ENCODE data around the gene MAFG. TPM values are rescaled to one million over a fixed set of nuclear protein-coding genes. Genes with fewer than 3 reads are reported as not detected.

Gene MAFG
- polyA plus RNA-seq, 1 donor from 2014 or later = 11.8 TPM

GRCh38 chr17:81888105-81888987 lies 39.2 kb downstream of the MAFG start:
- Histone ChIP-seq H3K27ac (ENCODE audit: low read length) (no peak overlapping the region), H3K9me3 (ENCODE audit: low read length) (no peaks in the 10 kb centered on the region), H3K4me3 (ENCODE audit: low read length) (no peak overlapping the region), H3K27me3 (ENCODE audit: insufficient read depth, low read depth, low read length) (no peaks in the 10 kb centered on the region), H2AFZ (ENCODE audit: low read depth, low read length) (no peak overlapping the region), H3K9ac (ENCODE audit: low read length) (no peak overlapping the region), H3K36me3 (ENCODE audit: insufficient read depth, low read length) (no peaks in the 10 kb centered on the region), H3F3A (ENCODE audit: insufficient read depth, low read length, poor library complexity, severe bottlenecking) (no peaks in the 10 kb centered on the region), H3K79me2 (replicated peaks; ENCODE audit: insufficient read depth, low read length) (peaks cover 13% of the 10 kb centered on the region), H3K9me2 (ENCODE audit: insufficient read depth, low read length) (no peaks in the 10 kb centered on the region), H3K4me2 (ENCODE audit: low read length) (no peak overlapping the region), H4K20me1 (ENCODE audit: insufficient read depth) (no peaks in the 10 kb centered on the region)
- TF ChIP-seq REST (IDR thresholded peaks at IDR 0.05; ENCODE audit: borderline replicate concordance) = no peak
- no peak for TF ChIP-seq SMC3 (conservative IDR thresholded peaks at IDR 0.05; ENCODE audit: poor library complexity)
- no peak for TF ChIP-seq RAD21 (conservative IDR thresholded peaks at IDR 0.05)
- no peak for TF ChIP-seq TAF1 (IDR thresholded peaks at IDR 0.05; ENCODE audit: low read depth)
- TF ChIP-seq, protein P1, sequence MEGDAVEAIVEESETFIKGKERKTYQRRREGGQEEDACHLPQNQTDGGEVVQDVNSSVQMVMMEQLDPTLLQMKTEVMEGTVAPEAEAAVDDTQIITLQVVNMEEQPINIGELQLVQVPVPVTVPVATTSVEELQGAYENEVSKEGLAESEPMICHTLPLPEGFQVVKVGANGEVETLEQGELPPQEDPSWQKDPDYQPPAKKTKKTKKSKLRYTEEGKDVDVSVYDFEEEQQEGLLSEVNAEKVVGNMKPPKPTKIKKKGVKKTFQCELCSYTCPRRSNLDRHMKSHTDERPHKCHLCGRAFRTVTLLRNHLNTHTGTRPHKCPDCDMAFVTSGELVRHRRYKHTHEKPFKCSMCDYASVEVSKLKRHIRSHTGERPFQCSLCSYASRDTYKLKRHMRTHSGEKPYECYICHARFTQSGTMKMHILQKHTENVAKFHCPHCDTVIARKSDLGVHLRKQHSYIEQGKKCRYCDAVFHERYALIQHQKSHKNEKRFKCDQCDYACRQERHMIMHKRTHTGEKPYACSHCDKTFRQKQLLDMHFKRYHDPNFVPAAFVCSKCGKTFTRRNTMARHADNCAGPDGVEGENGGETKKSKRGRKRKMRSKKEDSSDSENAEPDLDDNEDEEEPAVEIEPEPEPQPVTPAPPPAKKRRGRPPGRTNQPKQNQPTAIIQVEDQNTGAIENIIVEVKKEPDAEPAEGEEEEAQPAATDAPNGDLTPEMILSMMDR (IDR thresholded peaks at IDR 0.05; ENCODE audit: poor library complexity, severe bottlenecking) = no peak
- TF ChIP-seq MXI1 (conservative IDR thresholded peaks at IDR 0.05; ENCODE audit: poor library complexity, severe bottlenecking) = no peak
- no peak for TF ChIP-seq POLR2AphosphoS5 (IDR thresholded peaks at IDR 0.05)
- no peak for TF ChIP-seq EZH2 (IDR thresholded peaks at IDR 0.05; ENCODE audit: borderline replicate concordance, insufficient read depth, low read length, poor library complexity, severe bottlenecking)
- TF ChIP-seq EP300 (conservative IDR thresholded peaks at IDR 0.05; ENCODE audit: poor library complexity, severe bottlenecking) = no peak

- Histone ChIP-seq H3K4me3 (ENCODE audit: low read length) (no peak overlapping the region), H3K27me3 (ENCODE audit: insufficient read depth, low read depth, low read length) (no peaks in the 10 kb centered on the region), H3K79me2 (replicated peaks; ENCODE audit: insufficient read depth, low read length) (peaks cover 11% of the 10 kb centered on the region), H4K20me1 (ENCODE audit: insufficient read depth) (no peaks in the 10 kb centered on the region), H3F3A (ENCODE audit: insufficient read depth, low read length, poor library complexity, severe bottlenecking) (no peaks in the 10 kb centered on the region), H3K27ac (ENCODE audit: low read length) (no peak overlapping the region), H3K9me2 (ENCODE audit: insufficient read depth, low read length) (no peaks in the 10 kb centered on the region), H3K36me3 (ENCODE audit: insufficient read depth, low read length) (no peaks in the 10 kb centered on the region), H2AFZ (ENCODE audit: low read depth, low read length) (no peak overlapping the region), H3K9ac (ENCODE audit: low read length) (no peak overlapping the region), H3K4me2 (ENCODE audit: low read length) (no peak overlapping the region), H3K9me3 (ENCODE audit: low read length) (no peaks in the 10 kb centered on the region)
- TF ChIP-seq, protein P1 (IDR thresholded peaks at IDR 0.05; ENCODE audit: poor library complexity, severe bottlenecking) = no peak
- TF ChIP-seq REST (IDR thresholded peaks at IDR 0.05; ENCODE audit: borderline replicate concordance) = no peak
- no peak for TF ChIP-seq SMC3 (conservative IDR thresholded peaks at IDR 0.05; ENCODE audit: poor library complexity)
- TF ChIP-seq POLR2AphosphoS5 (IDR thresholded peaks at IDR 0.05) = no peak
- TF ChIP-seq TAF1 (IDR thresholded peaks at IDR 0.05; ENCODE audit: low read depth) = no peak
These were observed 41.5 kb downstream of the MAFG start for GRCh38 chr17:81885869-81886548.
